Skin of body (tissue), 2 donors: ENCODE results near the gene ALPP. TPM values are rescaled to one million over a fixed set of nuclear protein-coding genes. Genes with fewer than 3 reads are reported as not detected.
"Not testable (repeated sequence)": the region's sequence is repeated elsewhere in the genome, so short reads cannot be mapped to it uniquely, and the experiment has no call there.

ENCODE experiments used
- DNase-seq: peaks from one replicate; lab custom pipeline; 2025; lab: John Stamatoyannopoulos, UW
- total RNA-seq: library from RNA; depleted of rRNA; stranded (reverse); fragments of >200 nt; gene quantifications from one replicate; pipeline ENCODE4 v1.2.3, GENCODE V29; 2014

The ALPP gene
- total RNA-seq, 1 donor from 2014 or later, result not detected

DNA sequence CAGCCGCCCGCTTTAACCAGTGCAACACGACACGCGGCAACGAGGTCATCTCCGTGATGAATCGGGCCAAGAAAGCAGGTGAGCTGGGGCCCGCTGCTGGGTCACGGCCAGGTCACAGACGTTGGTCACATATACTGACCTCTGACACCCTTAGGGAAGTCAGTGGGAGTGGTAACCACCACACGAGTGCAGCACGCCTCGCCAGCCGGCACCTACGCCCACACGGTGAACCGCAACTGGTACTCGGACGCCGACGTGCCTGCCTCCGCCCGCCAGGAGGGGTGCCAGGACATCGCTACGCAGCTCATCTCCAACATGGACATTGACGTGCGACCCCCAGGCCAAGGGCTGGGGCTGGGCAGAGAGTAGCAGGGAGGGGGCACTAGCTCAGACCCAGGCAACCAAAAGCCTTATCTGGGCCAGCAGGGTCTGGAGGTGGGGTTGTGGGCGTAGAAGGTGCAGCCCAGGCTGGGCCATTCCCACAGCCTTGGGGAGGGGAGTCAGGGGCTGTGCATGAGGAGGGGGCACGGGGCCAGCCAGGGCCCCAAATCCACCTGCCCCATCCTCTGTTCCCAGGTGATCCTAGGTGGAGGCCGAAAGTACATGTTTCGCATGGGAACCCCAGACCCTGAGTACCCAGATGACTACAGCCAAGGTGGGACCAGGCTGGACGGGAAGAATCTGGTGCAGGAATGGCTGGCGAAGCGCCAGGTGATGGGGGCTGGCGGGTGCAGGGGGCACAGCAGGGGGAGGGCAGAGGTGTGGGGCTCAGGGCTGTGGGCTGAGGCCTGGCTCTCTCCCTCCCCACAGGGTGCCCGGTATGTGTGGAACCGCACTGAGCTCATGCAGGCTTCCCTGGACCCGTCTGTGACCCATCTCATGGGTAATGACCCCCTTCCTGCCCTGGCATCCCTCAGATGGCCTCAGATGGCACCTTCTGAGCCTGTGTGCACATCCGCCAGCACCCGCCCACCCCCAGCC, 1.3 kb downstream of the ALPP start:
- not testable (repeated sequence) for DNase-seq

DNA sequence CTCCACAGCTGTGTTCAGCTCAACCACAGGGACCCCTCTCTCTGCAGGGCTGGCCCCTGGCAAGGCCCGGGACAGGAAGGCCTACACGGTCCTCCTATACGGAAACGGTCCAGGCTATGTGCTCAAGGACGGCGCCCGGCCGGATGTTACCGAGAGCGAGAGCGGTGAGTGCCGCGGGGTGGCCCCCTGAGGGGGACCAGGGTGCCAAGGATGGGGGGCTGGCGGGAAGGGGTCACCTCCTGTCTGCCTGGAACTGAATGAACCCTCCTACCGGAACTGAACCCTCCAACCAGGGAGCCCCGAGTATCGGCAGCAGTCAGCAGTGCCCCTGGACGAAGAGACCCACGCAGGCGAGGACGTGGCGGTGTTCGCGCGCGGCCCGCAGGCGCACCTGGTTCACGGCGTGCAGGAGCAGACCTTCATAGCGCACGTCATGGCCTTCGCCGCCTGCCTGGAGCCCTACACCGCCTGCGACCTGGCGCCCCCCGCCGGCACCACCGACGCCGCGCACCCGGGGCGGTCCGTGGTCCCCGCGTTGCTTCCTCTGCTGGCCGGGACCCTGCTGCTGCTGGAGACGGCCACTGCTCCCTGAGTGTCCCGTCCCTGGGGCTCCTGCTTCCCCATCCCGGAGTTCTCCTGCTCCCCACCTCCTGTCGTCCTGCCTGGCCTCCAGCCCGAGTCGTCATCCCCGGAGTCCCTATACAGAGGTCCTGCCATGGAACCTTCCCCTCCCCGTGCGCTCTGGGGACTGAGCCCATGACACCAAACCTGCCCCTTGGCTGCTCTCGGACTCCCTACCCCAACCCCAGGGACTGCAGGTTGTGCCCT, 2.9 kb downstream of the ALPP start:
- not testable (repeated sequence) for DNase-seq

DNA sequence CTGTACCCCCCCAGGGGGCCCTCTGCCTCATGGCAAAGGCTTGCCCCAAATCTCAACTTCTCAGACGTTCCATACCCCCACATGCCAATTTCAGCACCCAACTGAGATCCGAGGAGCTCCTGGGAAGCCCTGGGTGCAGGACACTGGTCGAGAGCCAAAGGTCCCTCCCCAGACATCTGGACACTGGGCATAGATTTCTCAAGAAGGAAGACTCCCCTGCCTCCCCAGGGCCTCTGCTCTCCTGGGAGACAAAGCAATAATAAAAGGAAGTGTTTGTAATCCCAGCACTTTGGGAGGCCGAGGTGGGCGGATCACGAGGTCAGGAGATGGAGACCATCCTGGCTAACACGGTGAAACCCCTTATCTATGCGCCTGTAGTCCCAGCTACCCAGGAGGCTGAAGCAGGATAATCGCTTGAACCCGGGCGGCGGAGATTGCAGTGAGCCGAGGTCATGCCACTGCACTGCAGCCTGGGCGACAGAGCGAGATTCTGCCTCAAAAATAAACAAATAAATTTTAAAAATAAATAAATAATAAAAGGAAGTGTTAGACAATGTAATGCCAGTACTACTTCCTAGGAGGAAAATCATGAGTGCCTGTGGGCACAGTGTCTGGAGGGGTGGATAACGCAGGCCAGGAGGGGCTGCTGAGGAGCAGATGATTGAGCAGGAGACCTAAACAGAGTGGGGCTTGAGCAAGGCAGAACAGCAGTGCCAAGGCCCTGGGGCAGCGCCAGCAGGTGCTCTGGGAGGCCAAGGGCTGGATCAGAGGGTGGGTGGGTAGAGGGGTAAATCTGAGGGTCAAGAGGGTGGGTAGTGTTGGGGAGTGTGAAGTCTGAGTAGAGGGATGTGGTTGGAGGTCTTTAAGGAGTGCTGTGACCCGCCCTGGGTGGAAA, 4.0 kb downstream of the ALPP start:
- DNase-seq, result no peak

DNA sequence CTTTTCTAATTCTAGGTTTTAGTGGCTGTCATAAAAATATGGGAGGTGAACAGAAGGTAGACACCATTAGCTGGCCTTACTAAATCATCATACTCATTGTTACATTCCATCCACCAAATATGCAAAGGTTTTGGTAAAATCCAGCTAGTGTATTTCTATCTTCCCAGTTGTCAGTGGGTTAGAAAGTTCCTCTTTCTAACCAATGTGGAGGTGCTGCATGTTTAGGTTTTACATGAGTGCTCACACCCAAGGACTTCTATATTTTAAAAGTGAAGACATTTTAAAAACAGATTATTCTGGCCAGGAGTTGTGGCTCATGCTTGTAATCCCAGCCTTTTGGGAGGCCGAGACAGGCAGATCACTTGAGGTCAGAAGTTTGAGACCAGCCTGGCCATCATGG, 5.9 kb downstream of the ALPP start:
- no peak for DNase-seq

DNA sequence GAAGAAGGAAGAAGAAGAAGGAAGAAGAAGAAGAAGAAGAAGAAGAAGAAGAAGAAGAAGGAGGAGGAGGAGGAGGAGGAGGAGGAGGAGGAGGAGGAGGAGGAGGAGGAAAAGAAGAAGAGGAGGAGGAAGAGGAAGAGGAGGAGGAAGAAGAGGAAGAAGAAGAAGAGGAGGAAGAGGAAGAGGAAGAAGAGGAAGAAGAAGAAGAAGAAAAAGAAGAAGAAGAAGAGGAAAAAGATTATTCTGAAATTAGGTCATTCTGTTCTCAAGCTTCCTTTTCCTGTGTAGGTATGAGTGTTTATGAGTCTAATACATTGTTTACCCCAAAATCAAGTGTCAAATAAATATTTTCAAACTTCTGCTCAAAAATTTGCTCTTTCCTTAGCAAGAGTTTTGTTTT, 6.5 kb downstream of the ALPP start:
- DNase-seq, result not testable (repeated sequence)

DNA sequence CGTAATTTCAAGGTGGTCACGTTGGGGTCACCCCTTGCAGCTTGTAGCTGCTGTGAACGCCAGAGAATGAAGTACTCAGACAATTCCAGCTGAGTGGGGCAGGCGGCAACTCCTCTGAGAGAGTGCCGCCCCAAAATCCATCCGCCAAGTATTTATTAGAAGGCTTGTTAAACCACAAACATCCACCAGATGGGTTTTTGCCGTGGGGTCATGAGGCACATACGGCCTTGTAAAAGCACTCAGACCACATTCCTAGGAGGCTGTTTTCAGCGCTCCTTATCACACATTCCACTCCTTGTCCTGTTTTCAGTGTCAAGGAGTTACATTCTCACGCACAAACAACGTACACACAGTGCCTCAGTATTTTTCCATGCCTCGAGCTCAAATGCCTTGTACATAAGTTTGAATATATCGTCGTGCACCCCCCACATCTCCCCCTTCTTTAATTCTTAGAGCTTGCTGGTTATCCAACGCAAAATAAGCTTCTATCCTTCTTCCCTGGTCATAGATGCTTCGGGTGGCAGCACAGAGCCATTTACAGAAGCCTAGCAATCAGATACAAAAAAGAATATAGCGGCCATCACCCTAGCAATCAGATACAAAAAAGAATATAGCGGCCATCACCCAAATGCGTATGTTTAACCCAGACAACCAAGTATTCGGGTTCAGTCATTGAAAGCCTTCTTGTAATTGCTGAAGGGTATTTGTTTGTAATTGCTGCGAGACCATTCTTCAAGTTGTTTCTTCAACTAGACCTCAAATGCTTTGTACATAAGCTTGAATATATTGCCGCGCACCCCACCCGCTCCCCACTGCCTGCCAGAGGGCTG, 7.3 kb downstream of the ALPP start:
- no peak for DNase-seq

DNA sequence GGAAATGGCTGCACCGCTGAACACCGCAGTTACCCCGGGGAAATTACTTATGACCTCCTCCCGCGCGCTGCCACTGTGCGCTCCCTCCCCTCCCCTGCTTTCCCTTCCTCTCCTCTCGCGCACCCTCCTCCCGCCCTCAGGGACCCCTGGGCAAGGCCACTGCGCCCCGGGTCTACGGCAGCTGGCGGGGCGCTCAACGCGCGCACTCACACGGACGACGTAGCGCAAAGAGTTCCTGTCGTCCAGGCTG, 7.9 kb downstream of the ALPP start:
- no peak for DNase-seq

DNA sequence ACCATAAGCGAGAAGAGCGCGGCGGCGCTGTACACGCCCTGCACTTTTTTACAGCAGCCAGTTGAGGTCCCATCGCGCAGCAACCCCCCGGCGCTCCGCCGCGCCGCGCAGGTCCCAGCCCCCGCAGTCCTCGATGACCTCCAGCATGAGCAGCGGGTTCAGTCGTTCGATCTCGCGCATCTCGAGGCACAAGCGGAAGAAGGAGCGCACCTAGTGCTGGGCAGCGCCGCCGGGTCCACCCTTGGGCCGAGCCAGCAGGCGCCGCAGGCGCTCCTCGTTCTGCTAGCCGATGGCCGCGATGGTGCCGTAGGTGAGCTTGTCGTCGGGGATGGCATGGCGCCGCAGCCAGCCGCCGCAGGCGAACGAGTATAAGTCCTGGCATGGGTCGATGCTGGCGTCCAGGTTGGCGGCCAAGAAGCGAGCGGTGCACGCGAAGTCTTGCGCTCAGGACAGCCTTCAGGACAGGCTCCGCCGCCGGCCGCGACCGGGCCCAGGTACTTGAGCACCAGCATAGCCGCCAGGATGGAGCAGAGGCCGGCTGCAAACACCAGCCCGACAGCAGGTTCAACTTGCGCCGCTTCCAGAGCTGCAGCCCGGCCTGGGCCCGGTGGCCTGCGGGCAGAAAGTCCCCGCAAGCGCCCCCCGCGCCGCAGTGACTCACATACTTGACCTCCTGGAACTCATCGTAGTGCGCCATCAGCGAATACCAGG, 8.3 kb downstream of the ALPP start:
- DNase-seq, result no peak

DNA sequence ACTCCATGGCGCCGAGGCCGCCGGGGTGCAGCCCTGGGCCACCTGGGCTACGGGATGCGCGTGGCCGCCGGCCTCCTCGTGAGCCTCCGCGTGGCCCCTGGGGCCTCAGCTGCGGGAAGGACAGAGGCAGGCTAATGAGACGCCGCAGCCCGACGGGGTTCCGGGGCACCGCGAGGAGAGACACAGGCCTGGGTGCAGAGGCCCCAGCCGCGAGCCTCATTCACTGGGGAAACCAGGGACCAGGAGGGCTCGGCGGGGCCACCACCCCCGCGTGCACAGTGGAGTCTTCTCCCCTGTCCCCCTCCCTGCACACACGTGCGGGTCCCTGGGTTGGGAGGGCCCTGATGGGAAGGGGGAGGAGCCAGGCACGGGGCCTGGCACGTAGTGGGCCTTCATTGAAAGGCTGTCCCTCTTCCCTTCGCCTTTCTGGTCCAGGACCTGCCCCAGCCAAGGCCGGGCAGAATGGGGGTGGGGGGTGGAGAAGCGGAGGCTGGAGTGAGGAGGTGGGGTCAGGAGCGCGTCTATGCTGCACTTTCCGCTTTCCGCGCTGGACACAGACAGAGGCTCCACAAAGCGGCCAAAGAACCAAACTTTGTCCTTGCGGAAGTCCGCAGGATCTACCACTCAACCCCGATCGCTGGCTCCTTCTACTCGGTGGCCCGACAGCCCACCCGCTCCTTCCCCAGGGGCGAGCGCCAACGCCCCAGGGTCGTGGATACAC, 9.1 kb downstream of the ALPP start:
- DNase-seq, result no peak

DNA sequence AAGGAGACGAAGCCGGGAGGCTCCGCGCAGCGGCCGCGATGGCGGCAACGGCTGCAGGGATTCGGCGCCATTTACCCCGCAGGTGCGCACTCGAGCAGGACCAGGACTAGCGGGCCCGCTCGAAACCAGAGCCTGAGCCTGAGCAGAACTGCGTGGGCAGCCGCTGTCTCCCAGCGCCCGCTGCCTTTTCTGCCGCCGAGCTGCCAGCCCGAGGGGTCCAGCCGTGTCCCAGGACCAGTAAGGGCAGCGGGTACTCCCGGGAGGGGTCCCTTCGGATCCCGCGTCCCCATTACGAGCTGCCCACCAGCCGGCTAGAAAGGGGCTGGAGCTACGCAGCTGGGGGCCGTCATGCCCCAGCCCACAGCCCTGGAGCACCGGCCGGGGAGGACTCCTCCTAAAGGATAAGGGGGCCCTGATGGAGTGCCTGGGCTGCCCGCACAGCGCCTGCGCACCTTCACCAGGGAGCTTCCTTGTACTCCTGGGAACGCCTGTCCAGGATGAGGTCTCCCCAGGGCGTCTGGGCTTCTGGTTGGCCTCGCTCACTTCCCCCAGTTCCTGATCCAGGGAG, 9.9 kb downstream of the ALPP start:
- DNase-seq, result no peak

DNA sequence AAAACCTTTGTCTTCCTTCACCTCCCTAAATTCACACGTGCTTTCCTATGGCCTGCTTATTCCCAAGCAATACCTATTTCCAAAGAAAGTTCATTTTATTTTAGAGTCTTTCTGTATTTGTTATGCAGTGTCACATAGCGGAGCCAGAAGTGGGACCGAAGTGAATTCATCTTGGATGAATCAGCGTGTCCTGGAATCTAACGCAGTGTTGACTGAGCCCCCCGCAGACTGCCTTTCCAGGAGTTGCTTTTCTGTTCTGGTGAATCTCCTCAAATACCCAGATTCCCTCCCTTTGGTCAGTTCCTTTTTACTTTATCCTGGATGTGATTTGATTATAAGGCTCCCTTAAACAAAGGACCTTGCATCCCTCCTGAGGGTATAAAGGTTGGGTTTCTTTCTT, 10.8 kb downstream of the ALPP start:
- DNase-seq, result no peak

DNA sequence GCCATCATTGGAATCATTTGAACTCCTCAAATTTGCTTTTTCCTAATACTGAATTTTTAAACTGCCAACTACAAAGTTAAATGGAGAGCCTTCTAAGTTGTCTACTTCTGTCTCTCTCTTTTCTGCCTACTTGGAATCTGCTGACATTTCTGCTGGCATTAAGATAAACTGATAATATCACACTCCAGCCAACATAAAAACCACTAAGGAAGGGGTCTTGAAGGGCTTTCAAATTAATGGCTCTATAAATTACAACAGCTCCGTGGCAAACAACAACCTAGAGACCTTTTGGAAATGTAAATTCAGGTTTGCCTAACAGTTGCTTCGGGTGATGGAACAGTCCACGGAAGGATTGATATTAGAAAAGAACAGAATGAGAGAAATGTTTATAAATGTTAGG, 12.1 kb downstream of the ALPP start:
- DNase-seq, result no peak

DNA sequence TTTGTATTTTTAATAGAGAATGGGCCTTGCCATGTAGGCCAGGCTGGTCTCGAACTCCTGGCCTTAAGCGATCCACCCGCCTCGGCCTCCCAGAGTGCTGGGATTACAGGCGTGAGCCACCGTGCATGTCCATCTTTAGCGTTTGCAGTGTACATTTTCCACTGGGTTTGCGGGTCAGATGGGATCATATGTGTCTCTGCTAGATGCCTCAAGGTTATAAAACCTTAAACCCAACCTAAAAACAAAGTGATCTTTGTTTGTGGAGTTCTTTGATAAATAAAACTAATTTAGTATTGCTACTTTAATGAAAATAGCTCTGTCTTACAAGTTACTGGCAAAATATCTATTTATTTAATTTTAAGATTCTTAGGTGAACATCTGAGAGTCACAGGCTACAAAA, 15.0 kb downstream of the ALPP start:
- DNase-seq, result no peak

DNA sequence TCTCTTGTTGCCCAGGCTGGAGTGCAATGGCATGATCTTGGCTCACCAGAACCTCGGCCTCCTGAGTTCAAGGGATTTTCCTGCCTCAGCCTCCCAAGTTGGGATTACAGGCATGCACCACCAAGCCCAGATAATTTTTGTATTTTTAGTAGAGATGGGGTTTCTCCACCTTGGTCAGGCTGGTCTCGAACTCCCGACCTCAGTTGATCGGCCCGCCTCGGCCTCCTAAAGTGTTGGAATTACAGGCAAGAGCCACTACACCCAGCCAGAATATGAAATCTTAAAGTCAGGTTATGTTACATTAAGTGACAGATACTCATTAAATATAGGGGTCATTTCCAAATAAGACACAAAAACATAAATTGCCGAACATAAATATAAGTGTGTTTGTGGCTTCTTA, 15.9 kb downstream of the ALPP start:
- not testable (repeated sequence) for DNase-seq

DNA sequence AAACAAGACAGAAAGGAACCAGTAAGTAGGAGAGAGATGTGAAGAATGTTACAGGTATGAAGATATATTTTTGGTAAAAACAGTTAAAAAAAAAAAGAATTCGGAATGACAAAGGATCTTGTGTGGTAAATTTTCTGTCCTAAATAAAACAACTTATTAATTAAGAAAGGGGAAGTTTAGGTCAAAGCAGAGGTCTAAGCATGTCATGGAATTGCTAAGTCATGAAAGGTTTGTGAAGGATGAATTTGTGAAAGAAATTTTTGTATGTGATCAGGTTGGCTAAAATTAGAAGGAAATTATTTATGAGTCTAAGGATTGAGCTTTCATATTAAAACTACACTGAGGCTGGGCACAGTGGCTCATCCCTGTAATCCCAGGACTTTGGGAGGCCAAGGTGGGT, 17.0 kb downstream of the ALPP start:
- no peak for DNase-seq

DNA sequence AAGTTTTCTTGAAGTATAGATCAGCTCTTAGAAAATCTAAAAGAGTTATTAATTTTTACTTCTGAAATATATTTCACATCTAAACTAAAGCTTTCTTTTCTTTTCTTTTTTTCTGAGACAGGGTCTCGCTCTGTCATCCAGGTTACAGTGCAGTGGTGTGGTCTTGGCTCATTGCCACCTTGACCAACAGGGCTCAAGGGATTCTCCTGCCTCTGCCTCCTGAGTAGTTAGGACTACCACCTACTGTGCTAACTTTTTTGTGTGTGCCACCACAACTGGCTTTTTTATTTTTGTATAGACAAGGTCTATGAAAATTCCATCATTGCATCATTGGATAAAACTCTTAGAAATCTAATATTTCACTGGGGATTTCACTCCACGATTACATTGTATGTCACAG, 18.1 kb downstream of the ALPP start:
- no peak for DNase-seq

DNA sequence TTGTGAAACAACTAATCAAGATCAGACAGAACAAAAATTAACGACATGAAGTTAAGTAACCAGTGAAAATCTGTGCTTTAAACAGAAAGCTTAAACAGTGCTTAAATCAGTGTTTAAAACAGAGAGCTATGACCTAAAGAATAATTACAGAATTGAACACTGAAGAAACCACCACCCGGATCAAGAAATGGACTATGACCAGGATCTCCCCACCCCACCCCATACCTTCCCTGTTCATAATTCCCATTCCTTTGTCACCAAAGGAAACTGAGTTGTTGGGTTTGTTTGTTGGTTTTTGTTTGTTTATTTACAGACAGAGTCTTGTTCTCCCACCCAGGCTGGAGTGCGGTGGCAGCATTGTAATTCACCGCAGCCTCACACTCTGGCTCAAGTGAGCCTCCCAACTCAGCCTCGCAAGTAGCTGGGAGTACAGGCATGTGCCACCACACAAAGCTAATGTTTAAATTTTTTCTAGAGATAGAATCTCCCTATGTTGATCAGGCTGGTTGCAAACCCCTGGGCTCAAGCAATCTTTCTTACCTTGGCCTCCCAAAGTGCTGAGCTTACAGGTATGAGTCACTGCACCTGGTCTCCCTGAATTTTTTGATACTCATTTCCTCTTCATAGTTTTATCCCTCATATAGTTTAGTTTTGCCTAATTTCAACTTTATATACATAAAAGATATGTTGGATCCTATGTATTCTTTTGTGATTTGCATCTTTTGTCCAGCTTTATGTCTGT, 19.9 kb downstream of the ALPP start:
- DNase-seq, result no peak

DNA sequence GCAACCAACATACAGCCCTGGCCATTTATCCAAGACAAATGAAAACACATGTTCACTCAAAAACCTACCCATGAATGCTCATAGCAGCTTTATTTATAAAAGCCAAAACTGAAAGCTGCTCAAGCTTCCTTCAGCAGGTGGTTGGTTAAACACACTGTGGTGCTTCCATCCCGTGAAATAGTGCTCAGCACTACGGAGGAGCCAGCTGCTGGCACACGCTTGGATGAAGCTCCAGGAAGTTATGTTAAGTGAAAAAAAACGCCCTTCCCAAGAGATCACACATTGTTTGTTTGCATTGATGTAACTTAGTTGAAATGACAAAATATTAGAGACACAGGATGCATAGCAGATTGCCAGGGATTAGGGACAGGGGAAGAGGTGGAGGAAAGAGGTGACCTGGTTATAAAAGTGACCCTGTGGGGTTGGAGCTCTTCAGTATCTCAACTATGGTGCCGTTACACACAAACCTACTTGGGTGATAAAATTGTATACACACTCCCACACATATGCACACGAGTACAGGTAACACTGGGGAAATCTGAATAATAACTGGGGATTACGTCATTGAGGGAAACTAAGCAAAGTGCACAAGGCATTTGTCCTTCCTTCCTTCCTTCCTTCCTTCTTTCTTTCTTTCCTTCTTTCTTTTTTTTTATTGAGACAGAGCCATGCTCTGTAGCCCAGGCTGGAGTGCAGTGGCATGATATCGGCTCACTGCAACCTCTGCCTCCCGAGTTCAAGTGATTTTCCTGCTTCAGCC, 21.9 kb downstream of the ALPP start:
- no peak for DNase-seq
